Esophagus squamous epithelium (tissue), 4 donors: ENCODE measurements around the gene EIF4G2.

Source experiments
- POLR2A ChIP-seq, 4 donors: fragments of 450-650 bp; IDR thresholded peaks; one replicate each; pipeline ENCODE4 v1.6.1; 2017; ENCODE audit warnings: antibody characterized with exemption in 4 of 4, mild to moderate bottlenecking in 4 of 4, moderate library complexity in 3 of 4
- TF ChIP-seq, protein P1 (sequence below), 6 experiments: fragments of 450-650 bp in 4 of 6; fragments of 200-600 bp in 2 of 6; sonication (generic) in 2 of 6; IDR thresholded peaks; one replicate each; pipeline ENCODE4 v1.5.1; 2016 to 2019; ENCODE audit warnings: antibody characterized with exemption in 6 of 6, mild to moderate bottlenecking in 4 of 6, moderate library complexity in 4 of 6

DNA sequence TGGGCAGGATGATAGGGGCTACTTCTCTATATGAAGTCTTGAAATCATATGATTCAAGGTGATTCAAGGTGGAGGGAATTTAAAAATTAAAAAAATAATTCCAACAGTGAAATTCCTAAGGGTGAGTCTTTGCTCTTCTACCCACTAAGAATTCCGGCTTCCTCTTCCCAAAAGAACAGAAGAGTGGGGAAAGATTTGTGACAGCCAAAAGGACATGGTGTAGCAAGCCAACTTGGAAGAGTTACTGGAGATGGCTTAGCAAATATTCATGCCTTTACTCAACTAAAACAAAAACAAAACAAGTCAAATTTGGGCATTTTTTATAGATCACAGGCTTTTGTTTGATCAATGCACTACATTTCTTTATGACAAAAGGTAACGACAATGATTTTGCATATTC, 36.9 kb upstream of the EIF4G2 start:
- TF ChIP-seq, protein P1, sequence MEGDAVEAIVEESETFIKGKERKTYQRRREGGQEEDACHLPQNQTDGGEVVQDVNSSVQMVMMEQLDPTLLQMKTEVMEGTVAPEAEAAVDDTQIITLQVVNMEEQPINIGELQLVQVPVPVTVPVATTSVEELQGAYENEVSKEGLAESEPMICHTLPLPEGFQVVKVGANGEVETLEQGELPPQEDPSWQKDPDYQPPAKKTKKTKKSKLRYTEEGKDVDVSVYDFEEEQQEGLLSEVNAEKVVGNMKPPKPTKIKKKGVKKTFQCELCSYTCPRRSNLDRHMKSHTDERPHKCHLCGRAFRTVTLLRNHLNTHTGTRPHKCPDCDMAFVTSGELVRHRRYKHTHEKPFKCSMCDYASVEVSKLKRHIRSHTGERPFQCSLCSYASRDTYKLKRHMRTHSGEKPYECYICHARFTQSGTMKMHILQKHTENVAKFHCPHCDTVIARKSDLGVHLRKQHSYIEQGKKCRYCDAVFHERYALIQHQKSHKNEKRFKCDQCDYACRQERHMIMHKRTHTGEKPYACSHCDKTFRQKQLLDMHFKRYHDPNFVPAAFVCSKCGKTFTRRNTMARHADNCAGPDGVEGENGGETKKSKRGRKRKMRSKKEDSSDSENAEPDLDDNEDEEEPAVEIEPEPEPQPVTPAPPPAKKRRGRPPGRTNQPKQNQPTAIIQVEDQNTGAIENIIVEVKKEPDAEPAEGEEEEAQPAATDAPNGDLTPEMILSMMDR (IDR thresholded peaks at IDR 0.05), result no peak
- no peak for TF ChIP-seq POLR2A (IDR thresholded peaks at IDR 0.05)
